Activated CD4-positive, CD25-positive, alpha-beta regulatory T cell treated with anti-CD3 and anti-CD28 coated beads, Interleukin-2, amount 50 U/mL, for 24 hours (primary cell): ENCODE data around the gene PEAR1.

ENCODE experiments used
- ATAC-seq, 2 donors: fragments of 150-1000 bp; cut with Tn5 transposase; one replicate each; pipeline ENCODE4 v1.10.0; 2021; ENCODE audit warnings: mild to moderate bottlenecking in 1 of 2, moderate library complexity in 1 of 2

The PEAR1 gene

DNA sequence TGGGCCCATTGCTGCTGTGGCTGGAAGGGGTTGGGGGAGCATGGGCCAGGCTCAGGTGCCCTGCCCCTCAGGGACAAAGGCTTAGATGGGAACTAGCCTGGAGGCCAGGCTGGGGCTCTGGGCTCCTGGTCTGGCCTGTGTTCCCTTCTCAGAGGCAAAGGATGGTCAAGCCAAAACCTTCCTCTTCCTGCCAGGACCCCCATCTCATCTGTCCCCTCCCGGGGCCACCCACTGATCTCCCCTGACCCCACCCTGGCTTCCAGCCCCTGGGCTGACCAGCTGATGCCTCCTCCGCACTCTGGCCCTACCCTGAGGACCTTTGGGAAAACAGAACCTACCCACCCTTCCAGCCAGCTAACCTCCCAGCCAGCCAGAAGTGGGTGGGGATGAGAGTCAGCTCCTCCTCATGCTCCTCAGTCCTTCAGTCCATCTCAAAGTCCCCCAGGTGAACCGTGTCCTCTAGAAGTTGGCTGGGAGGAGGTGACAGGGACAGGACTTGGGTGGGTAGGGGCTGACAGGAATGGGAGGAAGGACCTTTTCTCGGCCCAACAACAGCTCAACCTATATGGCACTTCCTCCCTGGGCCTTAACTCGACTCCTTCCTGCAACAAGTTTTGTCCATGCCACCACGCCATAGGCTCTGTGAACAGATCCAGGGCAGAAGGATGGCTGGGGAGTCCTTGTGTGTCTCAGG lies 7.5 kb downstream of the PEAR1 start:
- ATAC-seq = no peak

DNA sequence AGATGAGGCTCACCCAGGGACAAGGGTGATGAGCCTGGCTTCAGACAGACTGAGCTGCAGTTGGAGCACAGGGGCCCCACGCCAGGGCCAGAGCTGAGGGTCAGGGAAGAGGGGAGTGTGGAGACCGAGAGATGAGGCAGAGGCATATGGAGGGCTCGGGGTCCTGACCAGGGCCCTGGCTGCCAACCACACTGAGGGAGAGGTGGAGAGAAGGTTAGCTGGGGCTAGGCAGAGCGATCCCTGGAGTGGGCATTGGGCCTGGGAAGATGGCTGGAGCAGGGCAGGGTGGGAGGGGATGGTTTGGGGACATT lies 8.0 kb downstream of the PEAR1 start:
- no peak for ATAC-seq

DNA sequence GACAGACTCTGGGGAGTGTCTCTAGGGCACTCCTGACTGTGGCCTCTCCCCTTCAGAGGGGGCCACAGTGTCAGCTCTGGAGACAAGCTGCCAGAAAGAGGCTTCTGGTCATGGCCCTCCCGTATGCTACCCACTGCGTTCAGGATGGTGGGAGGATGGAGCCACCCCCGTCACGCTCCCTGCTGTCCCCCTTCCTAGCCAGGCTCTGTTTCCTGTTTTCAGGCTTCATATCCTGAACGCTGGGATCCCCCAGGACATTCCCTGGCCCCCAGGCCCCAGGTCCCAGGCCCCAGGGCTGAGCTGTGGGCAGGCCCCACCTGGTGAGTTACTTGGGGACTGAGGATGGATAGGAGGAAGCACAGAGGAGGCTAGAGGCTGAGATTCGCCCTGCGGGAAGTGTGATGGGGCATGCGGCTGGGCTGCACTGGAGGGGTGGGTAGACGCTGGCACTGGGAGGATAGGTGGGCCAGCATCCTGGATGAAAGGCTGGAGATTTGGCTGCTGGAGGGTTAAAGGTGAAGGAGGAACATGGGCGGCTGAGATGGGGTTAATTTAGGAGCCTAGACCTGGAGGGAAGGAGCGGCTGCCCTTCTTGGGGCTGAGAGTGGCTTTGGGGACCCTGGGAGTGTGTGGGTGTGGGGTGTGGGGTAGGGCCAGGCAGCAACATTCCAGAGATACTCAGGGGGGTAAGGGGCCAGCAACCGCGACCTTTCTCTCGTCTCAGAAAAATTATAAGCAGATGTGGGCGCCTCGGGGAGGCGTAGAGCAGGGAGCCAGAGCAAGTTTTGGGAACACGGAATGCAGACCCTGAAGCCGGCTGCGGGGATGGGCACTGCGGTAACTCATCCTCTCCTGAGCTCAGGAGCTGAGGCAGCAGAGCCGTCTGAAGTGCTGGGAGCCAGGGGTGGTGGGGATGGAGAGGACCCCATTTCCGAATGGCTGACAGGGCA lies 8.7 kb downstream of the PEAR1 start:
- no peak for ATAC-seq

DNA sequence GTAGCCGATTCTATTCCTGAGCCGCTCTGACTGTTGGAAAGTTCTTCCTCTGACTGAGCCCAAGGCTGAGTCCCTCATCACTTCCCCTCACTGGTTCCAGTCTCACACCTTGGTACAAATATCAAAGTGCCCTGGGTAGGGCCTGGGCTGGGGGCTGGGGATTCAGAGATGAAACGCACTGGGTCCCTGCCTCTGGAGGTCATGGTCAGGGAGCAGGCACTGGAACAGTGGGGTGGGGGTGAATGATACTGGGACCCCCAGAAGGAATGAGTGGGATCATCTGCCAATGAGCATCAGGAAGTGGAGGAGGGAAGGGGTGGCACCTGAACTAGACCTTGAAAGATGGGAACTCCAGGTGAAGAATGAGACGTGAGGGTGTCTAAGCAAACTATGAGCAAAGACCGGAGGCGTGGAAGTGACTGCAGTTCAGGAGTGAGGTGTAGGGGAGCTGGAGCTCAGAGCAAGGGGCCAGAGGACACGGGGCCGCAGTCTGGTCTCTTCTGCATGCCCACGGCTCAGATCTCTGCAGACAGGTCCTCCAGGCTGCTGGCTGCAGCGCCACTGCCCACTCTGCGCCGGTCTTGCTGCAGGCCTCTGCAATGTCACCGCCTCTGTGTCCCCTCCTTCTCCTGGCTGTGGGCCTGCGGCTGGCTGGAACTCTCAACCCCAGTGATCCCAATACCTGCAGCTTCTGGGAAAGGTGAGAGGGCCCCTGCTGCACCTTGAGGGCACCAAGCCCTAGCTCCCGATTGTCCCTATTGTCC lies 10.0 kb downstream of the PEAR1 start:
- no peak for ATAC-seq

DNA sequence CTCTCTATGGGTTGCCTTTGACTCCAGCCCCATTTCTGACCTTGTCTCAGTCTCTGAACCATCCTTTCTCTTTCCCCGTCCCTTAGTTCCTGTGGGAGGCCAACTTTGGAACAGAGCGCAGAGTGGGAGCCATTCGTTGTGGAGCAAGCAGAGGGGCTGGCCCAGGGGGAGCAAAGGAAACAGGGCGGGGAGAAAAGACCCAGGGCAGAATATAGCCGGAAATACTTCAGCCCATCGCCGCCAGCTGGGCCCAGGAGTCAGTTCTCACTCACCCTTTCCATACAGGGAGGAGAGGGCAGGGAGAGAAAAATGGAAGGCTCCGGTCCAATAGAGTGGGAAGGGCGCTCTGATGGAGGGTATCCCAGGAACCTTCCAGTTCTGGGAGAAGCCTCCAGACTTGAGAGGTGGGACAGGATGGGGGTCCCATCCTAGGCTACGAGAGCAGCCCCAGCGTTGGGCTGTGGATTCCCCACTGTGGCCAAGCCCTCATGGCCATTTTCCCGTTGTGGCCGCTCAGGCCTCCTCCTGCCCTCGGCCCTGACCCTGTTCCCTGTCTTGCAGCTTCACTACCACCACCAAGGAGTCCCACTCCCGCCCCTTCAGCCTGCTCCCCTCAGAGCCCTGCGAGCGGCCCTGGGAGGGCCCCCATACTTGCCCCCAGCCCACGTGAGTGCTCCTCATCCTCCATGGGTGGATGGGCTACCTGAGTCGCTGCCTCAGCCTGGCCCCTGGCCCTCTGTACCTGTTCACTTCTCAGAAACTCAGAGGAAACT lies 10.9 kb downstream of the PEAR1 start:
- no peak for ATAC-seq

DNA sequence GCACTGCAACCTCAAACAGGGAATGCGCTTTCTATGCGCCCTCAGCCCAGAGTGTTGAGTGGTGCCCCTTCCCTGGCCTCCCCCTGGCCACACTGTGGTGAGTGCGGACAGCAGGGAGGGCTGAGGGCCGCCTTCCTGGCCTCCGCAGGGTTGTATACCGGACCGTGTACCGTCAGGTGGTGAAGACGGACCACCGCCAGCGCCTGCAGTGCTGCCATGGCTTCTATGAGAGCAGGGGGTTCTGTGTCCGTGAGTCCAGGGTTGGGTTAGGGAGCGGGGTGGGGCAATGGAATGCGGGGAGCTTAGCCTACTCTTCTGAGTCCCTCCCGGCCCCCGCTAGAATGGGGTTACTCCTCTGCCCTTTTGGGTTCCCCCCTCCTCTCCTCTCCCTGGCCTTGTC lies 11.7 kb downstream of the PEAR1 start:
- ATAC-seq = no peak

DNA sequence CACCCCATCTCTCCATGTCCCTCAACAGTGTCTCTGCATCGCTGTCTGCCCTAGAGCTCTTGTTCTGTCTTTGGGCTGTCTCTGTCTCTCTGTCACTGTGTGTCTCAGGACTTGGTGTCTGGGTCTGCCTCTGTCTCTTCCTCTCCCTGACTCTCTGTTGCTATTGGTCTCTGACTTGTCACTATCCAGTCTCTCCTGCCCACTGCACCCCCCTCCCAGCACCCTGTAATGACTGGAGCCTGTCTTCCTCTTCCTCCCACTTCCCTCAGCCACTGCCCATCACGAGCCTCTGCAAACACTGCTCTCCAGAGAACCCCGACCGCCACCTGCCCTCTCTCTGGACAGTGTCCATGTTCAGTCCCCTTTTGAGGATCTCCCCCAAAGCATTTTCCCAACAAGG lies 12.1 kb downstream of the PEAR1 start:
- ATAC-seq = no peak

DNA sequence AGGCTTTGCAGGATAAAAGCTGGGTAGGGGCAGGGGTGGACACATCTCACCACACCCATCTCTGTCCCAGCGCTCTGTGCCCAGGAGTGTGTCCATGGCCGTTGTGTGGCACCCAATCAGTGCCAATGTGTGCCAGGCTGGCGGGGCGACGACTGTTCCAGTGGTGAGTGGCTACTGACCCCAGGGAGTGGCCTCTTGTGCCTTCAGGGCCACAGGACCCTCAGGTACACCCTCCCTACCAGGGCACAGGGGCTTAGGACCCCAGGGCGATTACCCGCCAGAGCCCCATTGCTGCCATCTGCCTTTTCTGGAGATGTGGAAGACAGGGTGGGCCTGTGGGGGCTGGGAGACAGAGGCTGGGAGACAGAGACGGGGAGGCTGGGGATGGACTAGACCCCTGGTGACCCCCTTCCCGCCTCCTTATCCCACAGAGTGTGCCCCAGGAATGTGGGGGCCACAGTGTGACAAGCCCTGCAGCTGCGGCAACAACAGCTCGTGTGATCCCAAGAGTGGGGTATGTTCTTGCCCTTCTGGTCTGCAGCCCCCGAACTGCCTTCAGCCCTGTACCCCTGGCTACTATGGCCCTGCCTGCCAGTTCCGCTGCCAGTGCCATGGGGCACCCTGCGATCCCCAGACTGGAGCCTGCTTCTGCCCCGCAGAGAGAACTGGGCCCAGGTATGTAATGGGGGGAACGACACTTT lies 12.8 kb downstream of the PEAR1 start:
- no peak for ATAC-seq

DNA sequence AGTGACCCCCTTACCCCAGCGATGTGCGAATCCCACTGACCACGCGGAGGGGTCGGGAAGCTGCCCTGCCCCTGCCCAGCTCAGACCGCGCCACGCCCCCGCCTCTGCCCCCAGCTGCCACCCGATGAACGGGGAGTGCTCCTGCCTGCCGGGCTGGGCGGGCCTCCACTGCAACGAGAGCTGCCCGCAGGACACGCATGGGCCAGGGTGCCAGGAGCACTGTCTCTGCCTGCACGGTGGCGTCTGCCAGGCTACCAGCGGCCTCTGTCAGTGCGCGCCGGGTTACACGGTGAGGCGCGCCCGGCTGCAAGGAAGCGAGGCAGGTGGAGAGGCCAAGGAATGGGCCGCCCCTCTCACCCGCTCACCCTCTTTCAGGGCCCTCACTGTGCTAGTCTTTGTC lies 15.0 kb downstream of the PEAR1 start:
- ATAC-seq = no peak

DNA sequence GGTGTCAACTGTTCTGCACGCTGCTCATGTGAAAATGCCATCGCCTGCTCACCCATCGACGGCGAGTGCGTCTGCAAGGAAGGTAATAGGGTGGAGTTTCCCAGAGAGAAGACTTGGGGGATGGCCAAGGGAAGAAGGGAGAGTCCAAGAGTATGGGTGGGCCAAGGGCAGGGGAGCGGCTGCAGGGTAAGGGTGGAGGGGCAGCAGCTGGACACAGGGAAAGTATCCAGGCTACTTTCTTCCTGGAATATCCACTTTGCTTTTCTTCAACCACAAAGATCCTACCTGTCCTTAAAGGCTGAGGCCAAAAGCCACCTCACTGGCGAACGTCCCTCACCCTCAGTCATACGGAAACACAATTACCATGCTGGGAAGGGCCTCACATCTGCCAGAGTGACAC lies 15.4 kb downstream of the PEAR1 start:
- ATAC-seq = no peak

DNA sequence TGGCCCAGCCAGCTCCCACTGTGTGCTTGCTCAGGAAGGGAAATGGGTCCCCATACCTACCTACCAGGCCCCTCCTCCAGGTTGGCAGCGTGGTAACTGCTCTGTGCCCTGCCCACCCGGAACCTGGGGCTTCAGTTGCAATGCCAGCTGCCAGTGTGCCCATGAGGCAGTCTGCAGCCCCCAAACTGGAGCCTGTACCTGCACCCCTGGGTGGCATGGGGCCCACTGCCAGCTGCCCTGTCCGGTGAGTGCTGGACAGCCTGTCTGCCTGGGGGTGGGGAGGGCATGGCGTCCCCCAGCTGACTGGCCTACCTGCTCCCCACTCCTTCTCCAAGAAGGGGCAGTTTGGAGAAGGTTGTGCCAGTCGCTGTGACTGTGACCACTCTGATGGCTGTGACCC lies 16.2 kb downstream of the PEAR1 start:
- no peak for ATAC-seq

DNA sequence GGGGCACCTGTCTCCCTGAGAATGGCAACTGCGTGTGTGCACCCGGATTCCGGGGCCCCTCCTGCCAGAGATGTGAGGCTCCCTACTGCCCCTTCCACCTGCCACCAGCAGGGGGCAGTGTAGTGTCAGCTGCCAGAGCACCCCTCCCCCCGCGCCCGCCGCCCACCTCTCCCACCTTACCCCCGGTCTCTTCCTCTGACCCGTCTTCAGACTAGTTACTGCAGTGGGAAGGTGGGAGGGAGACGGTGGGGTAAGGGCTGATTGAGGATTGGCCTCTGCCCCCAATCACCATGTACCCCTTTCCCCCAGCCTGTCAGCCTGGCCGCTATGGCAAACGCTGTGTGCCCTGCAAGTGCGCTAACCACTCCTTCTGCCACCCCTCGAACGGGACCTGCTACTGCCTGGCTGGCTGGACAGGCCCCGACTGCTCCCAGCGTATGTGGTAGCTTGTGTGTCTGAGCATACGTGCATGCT lies 16.8 kb downstream of the PEAR1 start:
- ATAC-seq = no peak

DNA sequence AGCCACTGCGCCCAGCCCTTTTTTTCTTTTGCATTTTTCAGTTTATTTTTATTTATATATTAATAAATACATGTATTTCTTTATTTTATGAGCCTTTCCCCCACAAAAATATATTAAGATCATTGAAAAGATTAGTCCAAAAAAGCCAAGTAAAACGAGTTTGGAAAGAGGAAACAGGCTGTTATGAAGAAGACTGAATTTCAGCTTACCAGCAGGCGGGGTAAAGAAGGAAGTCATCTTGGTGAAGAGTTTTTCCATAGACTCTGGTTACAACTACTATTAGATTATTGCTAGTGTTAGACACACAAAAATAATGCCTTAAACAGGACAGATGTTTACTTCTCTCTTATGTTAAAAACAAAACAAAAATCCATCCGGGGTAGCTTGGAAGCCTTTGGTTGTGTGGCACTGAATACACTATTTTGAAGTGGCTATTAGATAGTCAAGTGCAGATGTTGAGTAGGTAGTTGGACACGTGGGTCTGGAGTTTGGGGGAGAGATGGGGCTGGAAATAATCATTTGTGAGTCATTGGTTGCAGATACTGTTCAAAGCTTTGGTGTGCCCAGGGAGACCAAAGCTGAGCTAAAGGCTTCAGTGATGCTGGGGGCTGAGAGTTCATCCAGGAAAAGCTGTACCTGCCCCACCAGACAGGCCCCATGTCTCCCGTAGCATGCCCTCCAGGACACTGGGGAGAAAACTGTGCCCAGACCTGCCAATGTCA lies 18.2 kb downstream of the PEAR1 start:
- ATAC-seq = no peak

DNA sequence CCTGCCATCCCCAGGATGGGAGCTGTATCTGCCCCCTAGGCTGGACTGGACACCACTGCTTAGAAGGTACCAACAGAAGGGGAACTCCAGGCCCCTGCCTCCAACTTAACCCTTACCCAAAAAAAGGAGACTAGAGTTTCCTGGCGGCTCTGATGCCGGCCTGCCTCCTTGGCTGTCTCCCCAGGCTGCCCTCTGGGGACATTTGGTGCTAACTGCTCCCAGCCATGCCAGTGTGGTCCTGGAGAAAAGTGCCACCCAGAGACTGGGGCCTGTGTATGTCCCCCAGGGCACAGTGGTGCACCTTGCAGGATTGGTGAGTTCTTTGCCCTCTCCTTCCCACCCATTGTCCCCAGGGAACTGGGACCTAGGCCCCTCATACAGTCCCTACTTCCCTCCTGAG lies 18.8 kb downstream of the PEAR1 start:
- no peak for ATAC-seq

DNA sequence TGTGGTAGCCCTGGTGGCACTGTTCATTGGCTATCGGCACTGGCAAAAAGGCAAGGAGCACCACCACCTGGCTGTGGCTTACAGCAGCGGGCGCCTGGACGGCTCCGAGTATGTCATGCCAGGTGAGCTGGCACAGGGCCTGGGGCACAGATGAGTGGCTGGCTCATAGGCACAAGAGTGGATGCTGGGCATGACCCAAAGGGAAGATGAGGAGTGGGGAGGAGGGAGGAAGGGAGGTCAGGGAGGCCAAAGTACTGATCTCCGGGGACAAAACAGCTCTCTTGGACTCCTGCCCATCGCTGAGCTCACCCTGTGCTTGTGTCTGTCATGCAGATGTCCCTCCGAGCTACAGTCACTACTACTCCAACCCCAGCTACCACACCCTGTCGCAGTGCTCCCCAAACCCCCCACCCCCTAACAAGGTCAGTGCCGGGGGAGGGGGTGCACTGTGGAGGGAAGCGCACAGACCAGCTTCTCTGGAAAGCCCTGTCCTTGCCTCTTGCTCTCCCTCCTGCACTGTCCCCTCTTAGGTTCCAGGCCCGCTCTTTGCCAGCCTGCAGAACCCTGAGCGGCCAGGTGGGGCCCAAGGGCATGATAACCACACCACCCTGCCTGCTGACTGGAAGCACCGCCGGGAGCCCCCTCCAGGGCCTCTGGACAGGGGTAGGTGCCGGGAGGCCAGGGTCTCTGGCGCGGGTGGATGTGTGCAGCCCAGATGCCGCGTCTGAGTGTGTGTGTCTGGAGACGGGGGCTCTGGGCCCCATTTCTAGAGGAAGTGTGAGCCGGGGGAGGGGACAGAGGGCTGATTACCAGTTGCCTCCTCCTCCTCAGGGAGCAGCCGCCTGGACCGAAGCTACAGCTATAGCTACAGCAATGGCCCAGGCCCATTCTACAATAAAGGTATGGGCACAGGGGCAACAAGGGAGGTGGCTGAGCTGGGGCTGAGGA lies 19.6 kb downstream of the PEAR1 start:
- ATAC-seq = no peak

DNA sequence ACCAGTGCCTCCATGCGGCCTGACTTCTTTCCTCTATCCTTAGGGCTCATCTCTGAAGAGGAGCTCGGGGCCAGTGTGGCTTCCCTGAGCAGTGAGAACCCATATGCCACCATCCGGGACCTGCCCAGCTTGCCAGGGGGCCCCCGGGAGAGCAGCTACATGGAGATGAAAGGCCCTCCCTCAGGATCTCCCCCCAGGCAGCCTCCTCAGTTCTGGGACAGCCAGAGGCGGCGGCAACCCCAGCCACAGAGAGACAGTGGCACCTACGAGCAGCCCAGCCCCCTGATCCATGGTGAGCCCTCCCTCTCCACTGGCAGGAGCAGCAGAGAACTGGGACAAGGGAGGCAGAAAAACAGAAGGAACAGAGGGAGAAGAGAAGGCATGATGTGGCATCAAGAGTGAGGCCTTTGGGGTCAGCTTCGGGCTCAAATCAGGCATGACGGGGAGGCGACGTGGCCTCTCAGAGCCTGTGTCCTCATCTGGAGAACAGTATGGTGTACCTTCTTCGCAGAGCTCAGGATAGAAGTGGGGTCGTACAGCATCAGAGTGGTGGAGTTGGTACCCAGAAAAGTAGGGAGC lies 20.4 kb downstream of the PEAR1 start:
- no peak for ATAC-seq

DNA sequence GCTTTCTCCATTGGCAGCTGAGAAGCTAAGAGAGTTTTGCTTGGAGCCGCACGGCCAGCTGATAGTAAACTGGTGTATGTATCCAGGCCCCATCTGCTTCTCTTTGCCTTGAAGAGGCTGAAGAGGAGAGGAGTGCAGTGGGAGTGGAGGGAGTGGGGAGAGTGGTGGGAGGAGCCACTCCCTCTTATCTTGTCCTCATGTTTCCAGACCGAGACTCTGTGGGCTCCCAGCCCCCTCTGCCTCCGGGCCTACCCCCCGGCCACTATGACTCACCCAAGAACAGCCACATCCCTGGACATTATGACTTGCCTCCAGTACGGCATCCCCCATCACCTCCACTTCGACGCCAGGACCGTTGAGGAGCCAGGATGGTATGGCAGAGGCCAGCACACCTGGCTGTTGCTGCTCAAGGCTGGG lies 20.9 kb downstream of the PEAR1 start:
- ATAC-seq = no peak

DNA sequence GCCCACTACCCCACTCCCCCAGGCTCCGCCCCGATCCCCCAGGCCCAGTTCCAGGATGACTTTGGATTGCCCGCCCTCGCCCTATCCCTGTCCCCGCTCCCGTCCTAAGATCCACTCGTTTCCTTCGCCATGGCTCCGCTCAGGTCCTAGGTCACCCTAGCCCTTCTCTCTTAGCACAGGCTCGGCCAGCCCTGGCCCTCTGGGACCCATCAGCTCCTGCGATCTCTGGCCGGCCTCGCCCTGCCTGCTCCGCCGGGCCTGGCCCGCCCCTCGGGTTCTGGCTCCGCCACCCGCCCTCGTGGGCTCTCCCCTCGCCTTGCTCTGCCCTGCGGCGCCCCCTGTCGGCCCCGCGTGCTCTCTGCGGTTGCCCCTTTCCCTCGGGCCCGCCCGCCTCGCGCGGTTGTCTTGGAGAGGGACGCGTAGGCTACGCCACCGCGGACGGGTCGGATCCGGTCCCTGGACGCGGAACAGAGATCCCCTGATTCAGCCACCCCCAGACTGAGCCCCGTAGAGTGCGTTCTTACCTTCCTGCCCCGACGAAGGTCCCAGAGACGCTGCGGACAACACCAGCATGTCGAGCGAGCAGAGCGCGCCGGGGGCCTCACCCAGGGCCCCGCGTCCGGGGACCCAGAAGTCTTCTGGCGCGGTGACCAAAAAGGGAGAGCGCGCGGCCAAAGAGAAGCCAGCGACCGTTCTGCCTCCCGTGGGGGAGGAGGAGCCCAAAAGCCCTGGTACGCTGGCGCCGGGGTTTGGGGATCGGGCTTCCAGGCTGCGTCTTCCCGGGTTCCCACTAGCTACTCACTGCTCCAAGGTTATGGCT lies 26.9 kb downstream of the PEAR1 start, which contains the start of gene LRRC71:
TSS of gene LRRC71 (plus strand) at position 400 of the 820 bp plus-strand sequence. CDS start at position 572, 172 bp downstream.
- ATAC-seq = peak; percentile 57 to 73
